GM10266 (cell line): Measurements from ENCODE around the gene CASP9.

Experiments used
- DNase-seq: peaks from one replicate; pipeline ENCODE4 v3.0.0; 2012; ENCODE audit errors: extremely low spot score
- CTCF ChIP-seq: IDR thresholded peaks from 2 replicates; pipeline ENCODE4 v1.5.1; 2012; ENCODE audit warnings: mild to moderate bottlenecking, low read depth; ENCODE audit not compliant: control insufficient read depth, insufficient read depth; ENCODE audit errors: missing control alignments

The CASP9 gene

GRCh38 chr1:15524021-15524282, at the start of gene CASP9:
Gene CASP9, minus strand, starts transcription at chr1:15524215. Its CDS starts 15 bp downstream, at chr1:15524200.
- no peak for TF ChIP-seq CTCF
- DNase-seq = no peak

- no peak for DNase-seq
- no peak for TF ChIP-seq CTCF
Observed at GRCh38 chr1:15573477-15573876, 49.5 kb upstream of the CASP9 start.

- DNase-seq = no peak
- no peak for TF ChIP-seq CTCF
Observed at GRCh38 chr1:15571266-15571665, 47.3 kb upstream of the CASP9 start.

GRCh38 chr1:15570861-15571260, 46.8 kb upstream of the CASP9 start:
- no peak for DNase-seq
- TF ChIP-seq CTCF = no peak

- no peak for DNase-seq
Observed at GRCh38 chr1:15568387-15569073, 44.5 kb upstream of the CASP9 start.

GRCh38 chr1:15559189-15559810, 35.3 kb upstream of the CASP9 start:
- TF ChIP-seq CTCF = no peak
- DNase-seq = no peak

More at GRCh38 chr1:15568387-15569073, 44.5 kb upstream of the CASP9 start:
- no peak for TF ChIP-seq CTCF

GRCh38 chr1:15558516-15558915, 34.5 kb upstream of the CASP9 start:
- TF ChIP-seq CTCF = no peak
- no peak for DNase-seq
